SK-N-SH treated with all-trans-retinoic acid at 6 μM for 48 hours (cell line): ENCODE measurements around the gene SULT6B1.

ENCODE experiments used
- ATAC-seq: fragments of 200-7000 bp; cut with Tn5 transposase; 3 replicates; pipeline ENCODE4 v1.9.1; 2020; ENCODE audit warnings: mild to moderate bottlenecking, moderate library complexity
- ARNTL ChIP-seq: fragments of 450-650 bp; formaldehyde crosslinking; IDR thresholded peaks from 2 replicates; pipeline ENCODE4 v1.5.0; 2020; ENCODE audit warnings: low read depth, mild to moderate bottlenecking, moderate library complexity, borderline replicate concordance
- BACH2 ChIP-seq: fragments of 250-450 bp; sonication (Bioruptor Pico); IDR thresholded peaks from 2 replicates; pipeline ENCODE4 v1.9.0; 2021; ENCODE audit warnings: mild to moderate bottlenecking, borderline replicate concordance
- CSDC2 ChIP-seq: fragments of 250-450 bp; sonication (Bioruptor Pico); IDR thresholded peaks from 2 replicates; pipeline ENCODE4 v1.5.0; 2020; ENCODE audit warnings: mild to moderate bottlenecking, moderate library complexity
- ESRRG ChIP-seq: fragments of 250-450 bp; sonication (Bioruptor Pico); IDR thresholded peaks from 2 replicates; pipeline ENCODE4 v1.6.1; 2021; ENCODE audit warnings: mild to moderate bottlenecking
- GLIS3 ChIP-seq: fragments of 250-450 bp; sonication (Bioruptor Pico); IDR thresholded peaks from 2 replicates; pipeline ENCODE4 v1.5.0; 2020; ENCODE audit warnings: mild to moderate bottlenecking, moderate library complexity
- ISL1 ChIP-seq: fragments of 250-450 bp; sonication (Bioruptor Pico); IDR thresholded peaks from 2 replicates; pipeline ENCODE4 v2.1.2; 2022; ENCODE audit warnings: mild to moderate bottlenecking, moderate library complexity
- OSR1 ChIP-seq: fragments of 250-450 bp; sonication (Bioruptor Pico); IDR thresholded peaks from 2 replicates; pipeline ENCODE4 v1.8.0; 2022; ENCODE audit warnings: moderate library complexity, mild to moderate bottlenecking, inconsistent platforms
- PPARA ChIP-seq: fragments of 250-450 bp; sonication (Bioruptor Pico); IDR thresholded peaks from 2 replicates; pipeline ENCODE4 v1.5.0; 2020; ENCODE audit warnings: mild to moderate bottlenecking, borderline replicate concordance
- RARB ChIP-seq: fragments of 250-450 bp; sonication (Bioruptor Pico); IDR thresholded peaks from 2 replicates; pipeline ENCODE4 v1.8.0; 2021; ENCODE audit warnings: mild to moderate bottlenecking, moderate library complexity
- SNAI2 ChIP-seq: fragments of 250-450 bp; sonication (Bioruptor Pico); IDR thresholded peaks from 2 replicates; pipeline ENCODE4 v1.5.0; 2020; ENCODE audit warnings: mild to moderate bottlenecking, moderate library complexity
- TCF4 ChIP-seq: fragments of 250-450 bp; sonication (Bioruptor Pico); IDR thresholded peaks from 2 replicates; pipeline ENCODE4 v1.8.0; 2021; ENCODE audit warnings: mild to moderate bottlenecking, moderate library complexity, borderline replicate concordance
- TOX ChIP-seq: fragments of 250-450 bp; sonication (Bioruptor Pico); IDR thresholded peaks from 2 replicates; pipeline ENCODE4 v1.8.0; 2021; ENCODE audit warnings: mild to moderate bottlenecking, moderate library complexity, borderline replicate concordance
- ZC3H10 ChIP-seq: fragments of 250-450 bp; sonication (Bioruptor Pico); IDR thresholded peaks from 2 replicates; pipeline ENCODE4 v1.5.1; 2021; ENCODE audit warnings: mild to moderate bottlenecking, moderate library complexity
- ZFP30 ChIP-seq: fragments of 450-650 bp; formaldehyde crosslinking; IDR thresholded peaks from 2 replicates; pipeline ENCODE4 v1.5.0; 2022; ENCODE audit warnings: mild to moderate bottlenecking, moderate library complexity
- ZNF565 ChIP-seq: fragments of 450-650 bp; formaldehyde crosslinking; conservative IDR thresholded peaks from 2 replicates; pipeline ENCODE4 v1.5.0; 2020; ENCODE audit warnings: low read depth, mild to moderate bottlenecking, moderate library complexity
- ZNF70 ChIP-seq: fragments of 450-650 bp; formaldehyde crosslinking; IDR thresholded peaks from 2 replicates; pipeline ENCODE4 v1.5.0; 2020; ENCODE audit warnings: mild to moderate bottlenecking, moderate library complexity
- ZNF8 ChIP-seq: fragments of 450-650 bp; formaldehyde crosslinking; IDR thresholded peaks from 2 replicates; pipeline ENCODE4 v1.5.0; 2020; ENCODE audit warnings: mild to moderate bottlenecking, moderate library complexity
- TF ChIP-seq, protein P1 (sequence below): fragments of 250-450 bp; sonication (Bioruptor Pico); IDR thresholded peaks from 2 replicates; pipeline ENCODE4 v1.5.0; 2020; ENCODE audit warnings: mild to moderate bottlenecking, moderate library complexity
- TF ChIP-seq, protein P2 (sequence below): fragments of 250-450 bp; sonication (Bioruptor Pico); IDR thresholded peaks from 2 replicates; pipeline ENCODE4 v1.5.1; 2021; ENCODE audit warnings: mild to moderate bottlenecking, moderate library complexity
- TF ChIP-seq, protein P3 (sequence below): fragments of 250-450 bp; sonication (Bioruptor Pico); IDR thresholded peaks from 2 replicates; pipeline ENCODE4 v1.5.1; 2020; ENCODE audit warnings: low read depth, mild to moderate bottlenecking, moderate library complexity
- TF ChIP-seq, protein P4 (sequence below): fragments of 250-450 bp; sonication (Bioruptor Pico); IDR thresholded peaks from 2 replicates; pipeline ENCODE4 v1.8.0; 2020; ENCODE audit warnings: mild to moderate bottlenecking, moderate library complexity, borderline replicate concordance
- TF ChIP-seq, protein P5 (sequence below): fragments of 250-450 bp; sonication (Bioruptor Pico); IDR thresholded peaks from 2 replicates; pipeline ENCODE4 v1.8.0; 2021; ENCODE audit warnings: low read depth, mild to moderate bottlenecking, moderate library complexity, borderline replicate concordance

Gene SULT6B1

DNA sequence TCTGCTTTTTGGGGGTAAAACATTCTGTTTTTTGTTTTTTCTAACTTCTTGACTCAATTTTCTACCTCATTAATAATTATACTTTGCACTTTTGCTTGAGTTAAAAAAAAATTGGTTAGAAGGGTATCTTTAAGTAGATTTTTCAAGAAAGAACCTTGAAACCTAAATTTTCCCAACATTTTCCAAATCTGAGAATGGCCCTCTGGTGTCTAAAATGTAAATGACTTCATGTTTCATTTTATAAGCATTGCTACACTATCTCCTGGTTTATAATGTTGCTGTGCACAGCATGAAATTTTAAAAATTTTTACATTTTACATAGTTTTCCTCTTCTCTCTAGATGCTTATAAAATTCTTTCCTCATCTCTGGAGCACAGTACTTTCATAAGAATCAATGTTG is 45.9 kb downstream of the SULT6B1 start:
- TF ChIP-seq PPARA (no peak), ISL1 (CRISPR knock-in tag) (no peak), GLIS3 (CRISPR knock-in tag) (no peak)
- no peak for ATAC-seq

DNA sequence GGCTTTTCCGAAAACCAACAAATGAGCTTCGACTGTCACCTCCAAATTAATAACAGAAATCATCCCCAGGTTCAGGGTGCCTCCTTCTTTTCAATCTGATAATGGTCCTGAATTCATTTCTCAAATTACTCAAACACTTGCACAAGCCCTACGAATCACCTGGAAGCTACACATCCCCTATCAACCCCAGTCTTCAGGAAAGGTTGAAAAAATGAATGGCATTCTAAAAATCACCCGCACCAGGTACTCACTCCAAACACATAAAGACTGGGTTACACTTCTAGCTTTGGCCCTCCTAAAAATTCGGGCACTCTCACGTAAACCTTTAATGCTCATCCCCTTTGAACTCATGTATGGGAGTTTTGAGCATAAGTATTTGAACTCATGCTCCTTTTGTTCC is 55.6 kb downstream of the SULT6B1 start:
- no peak for ATAC-seq
- TF ChIP-seq ZFP30 (CRISPR knock-in tag), result no peak
- TF ChIP-seq TOX (CRISPR knock-in tag), result no peak
- TF ChIP-seq BACH2 (CRISPR knock-in tag), result no peak
- TF ChIP-seq, protein P1, sequence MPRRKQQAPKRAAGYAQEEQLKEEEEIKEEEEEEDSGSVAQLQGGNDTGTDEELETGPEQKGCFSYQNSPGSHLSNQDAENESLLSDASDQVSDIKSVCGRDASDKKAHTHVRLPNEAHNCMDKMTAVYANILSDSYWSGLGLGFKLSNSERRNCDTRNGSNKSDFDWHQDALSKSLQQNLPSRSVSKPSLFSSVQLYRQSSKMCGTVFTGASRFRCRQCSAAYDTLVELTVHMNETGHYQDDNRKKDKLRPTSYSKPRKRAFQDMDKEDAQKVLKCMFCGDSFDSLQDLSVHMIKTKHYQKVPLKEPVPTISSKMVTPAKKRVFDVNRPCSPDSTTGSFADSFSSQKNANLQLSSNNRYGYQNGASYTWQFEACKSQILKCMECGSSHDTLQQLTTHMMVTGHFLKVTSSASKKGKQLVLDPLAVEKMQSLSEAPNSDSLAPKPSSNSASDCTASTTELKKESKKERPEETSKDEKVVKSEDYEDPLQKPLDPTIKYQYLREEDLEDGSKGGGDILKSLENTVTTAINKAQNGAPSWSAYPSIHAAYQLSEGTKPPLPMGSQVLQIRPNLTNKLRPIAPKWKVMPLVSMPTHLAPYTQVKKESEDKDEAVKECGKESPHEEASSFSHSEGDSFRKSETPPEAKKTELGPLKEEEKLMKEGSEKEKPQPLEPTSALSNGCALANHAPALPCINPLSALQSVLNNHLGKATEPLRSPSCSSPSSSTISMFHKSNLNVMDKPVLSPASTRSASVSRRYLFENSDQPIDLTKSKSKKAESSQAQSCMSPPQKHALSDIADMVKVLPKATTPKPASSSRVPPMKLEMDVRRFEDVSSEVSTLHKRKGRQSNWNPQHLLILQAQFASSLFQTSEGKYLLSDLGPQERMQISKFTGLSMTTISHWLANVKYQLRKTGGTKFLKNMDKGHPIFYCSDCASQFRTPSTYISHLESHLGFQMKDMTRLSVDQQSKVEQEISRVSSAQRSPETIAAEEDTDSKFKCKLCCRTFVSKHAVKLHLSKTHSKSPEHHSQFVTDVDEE (CRISPR knock-in tag), result no peak
- TF ChIP-seq, protein P2, sequence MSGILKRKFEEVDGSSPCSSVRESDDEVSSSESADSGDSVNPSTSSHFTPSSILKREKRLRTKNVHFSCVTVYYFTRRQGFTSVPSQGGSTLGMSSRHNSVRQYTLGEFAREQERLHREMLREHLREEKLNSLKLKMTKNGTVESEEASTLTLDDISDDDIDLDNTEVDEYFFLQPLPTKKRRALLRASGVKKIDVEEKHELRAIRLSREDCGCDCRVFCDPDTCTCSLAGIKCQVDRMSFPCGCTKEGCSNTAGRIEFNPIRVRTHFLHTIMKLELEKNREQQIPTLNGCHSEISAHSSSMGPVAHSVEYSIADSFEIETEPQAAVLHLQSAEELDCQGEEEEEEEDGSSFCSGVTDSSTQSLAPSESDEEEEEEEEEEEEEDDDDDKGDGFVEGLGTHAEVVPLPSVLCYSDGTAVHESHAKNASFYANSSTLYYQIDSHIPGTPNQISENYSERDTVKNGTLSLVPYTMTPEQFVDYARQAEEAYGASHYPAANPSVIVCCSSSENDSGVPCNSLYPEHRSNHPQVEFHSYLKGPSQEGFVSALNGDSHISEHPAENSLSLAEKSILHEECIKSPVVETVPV (CRISPR knock-in tag), result no peak

DNA sequence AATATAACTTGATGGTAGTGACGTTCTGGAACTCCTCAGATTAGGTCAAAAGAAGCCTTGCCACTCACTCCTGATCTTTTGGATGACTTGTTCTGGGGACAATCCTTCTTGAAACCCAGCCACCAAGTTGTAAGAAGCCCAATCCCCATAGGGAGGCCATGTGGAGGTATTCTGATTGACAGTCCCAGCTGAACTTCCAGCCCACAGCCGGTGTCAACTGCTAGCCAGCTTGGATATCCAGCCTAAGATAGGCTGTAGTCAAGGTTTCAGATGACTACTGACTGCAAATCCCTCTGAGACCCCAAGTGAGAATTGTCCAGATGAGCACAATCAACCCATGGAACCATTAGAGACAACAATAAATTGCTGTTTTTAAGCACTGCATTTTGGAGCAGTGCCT is 63.1 kb downstream of the SULT6B1 start:
- no peak for TF ChIP-seq TOX (CRISPR knock-in tag)
- ATAC-seq, result no peak

DNA sequence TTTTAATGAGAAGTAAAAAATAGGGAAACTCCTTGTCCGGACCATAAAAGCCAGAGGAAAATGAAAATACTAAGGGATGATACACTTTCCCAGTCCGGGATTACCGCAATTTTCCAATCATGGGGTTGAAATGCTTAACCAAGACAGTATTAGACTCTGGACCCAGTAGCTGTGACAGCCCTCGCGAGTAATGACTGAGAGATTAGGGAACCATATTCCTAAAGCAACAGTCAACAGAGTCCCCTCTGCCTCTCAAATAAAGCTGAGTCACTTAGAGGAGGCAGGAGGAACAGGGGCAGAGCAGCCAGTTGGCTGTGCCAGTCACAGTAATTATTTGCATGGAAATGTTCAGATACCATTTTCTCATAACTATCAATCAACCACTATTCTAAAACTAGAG is 69.3 kb downstream of the SULT6B1 start:
- ATAC-seq, result no peak
- TF ChIP-seq ZNF565 (CRISPR knock-in tag), result no peak
- TF ChIP-seq ARNTL (CRISPR knock-in tag), result no peak
- TF ChIP-seq, protein P3, sequence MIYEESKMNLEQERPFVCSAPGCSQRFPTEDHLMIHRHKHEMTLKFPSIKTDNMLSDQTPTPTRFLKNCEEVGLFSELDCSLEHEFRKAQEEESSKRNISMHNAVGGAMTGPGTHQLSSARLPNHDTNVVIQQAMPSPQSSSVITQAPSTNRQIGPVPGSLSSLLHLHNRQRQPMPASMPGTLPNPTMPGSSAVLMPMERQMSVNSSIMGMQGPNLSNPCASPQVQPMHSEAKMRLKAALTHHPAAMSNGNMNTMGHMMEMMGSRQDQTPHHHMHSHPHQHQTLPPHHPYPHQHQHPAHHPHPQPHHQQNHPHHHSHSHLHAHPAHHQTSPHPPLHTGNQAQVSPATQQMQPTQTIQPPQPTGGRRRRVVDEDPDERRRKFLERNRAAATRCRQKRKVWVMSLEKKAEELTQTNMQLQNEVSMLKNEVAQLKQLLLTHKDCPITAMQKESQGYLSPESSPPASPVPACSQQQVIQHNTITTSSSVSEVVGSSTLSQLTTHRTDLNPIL (CRISPR knock-in tag), result no peak
- no peak for TF ChIP-seq ZNF8 (CRISPR knock-in tag)
- TF ChIP-seq ISL1 (CRISPR knock-in tag), result no peak
- TF ChIP-seq ZNF70 (CRISPR knock-in tag), result no peak
- TF ChIP-seq BACH2 (CRISPR knock-in tag), result no peak
- no peak for TF ChIP-seq SNAI2 (CRISPR knock-in tag)
- TF ChIP-seq CSDC2, result no peak
- TF ChIP-seq, protein P4, sequence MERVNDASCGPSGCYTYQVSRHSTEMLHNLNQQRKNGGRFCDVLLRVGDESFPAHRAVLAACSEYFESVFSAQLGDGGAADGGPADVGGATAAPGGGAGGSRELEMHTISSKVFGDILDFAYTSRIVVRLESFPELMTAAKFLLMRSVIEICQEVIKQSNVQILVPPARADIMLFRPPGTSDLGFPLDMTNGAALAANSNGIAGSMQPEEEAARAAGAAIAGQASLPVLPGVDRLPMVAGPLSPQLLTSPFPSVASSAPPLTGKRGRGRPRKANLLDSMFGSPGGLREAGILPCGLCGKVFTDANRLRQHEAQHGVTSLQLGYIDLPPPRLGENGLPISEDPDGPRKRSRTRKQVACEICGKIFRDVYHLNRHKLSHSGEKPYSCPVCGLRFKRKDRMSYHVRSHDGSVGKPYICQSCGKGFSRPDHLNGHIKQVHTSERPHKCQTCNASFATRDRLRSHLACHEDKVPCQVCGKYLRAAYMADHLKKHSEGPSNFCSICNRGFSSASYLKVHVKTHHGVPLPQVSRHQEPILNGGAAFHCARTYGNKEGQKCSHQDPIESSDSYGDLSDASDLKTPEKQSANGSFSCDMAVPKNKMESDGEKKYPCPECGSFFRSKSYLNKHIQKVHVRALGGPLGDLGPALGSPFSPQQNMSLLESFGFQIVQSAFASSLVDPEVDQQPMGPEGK (CRISPR knock-in tag), result no peak
- no peak for TF ChIP-seq ZC3H10
- TF ChIP-seq, protein P5, sequence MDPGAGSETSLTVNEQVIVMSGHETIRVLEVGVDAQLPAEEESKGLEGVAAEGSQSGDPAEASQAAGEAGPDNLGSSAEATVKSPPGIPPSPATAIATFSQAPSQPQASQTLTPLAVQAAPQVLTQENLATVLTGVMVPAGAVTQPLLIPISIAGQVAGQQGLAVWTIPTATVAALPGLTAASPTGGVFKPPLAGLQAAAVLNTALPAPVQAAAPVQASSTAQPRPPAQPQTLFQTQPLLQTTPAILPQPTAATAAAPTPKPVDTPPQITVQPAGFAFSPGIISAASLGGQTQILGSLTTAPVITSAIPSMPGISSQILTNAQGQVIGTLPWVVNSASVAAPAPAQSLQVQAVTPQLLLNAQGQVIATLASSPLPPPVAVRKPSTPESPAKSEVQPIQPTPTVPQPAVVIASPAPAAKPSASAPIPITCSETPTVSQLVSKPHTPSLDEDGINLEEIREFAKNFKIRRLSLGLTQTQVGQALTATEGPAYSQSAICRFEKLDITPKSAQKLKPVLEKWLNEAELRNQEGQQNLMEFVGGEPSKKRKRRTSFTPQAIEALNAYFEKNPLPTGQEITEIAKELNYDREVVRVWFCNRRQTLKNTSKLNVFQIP (CRISPR knock-in tag), result no peak
- no peak for TF ChIP-seq GLIS3 (CRISPR knock-in tag)
- no peak for TF ChIP-seq RARB (CRISPR knock-in tag)
- TF ChIP-seq PPARA, result no peak
- TF ChIP-seq OSR1, result no peak
- TF ChIP-seq ZFP30 (CRISPR knock-in tag), result no peak
- no peak for TF ChIP-seq ESRRG
- TF ChIP-seq, protein P2 (CRISPR knock-in tag), result no peak
- TF ChIP-seq TCF4 (CRISPR knock-in tag), result no peak
